ENCODE measurements around the gene CCDC142. TPM values are rescaled to one million over a fixed set of nuclear protein-coding genes. Genes with fewer than 3 reads are reported as not detected.

CCDC142 gene
- total and polyA plus RNA-seq, 2 experiments from 2014 or later: 5.1 to 12.3 TPM

- Histone ChIP-seq H3K4me2 (no peak overlapping the region), H3K79me2 (replicated peaks; ENCODE audit: insufficient read depth) (no peaks in the 10 kb centered on the region), H3K36me3 (ENCODE audit: insufficient read depth) (no peaks in the 10 kb centered on the region), H3K4me1 (ENCODE audit: insufficient read depth) (peaks cover 7% of the 10 kb centered on the region; the same call in 1 of the 2 replicates), H4K20me1 (replicated peaks; ENCODE audit: insufficient read depth) (no peaks in the 10 kb centered on the region), H3F3A (replicated peaks; ENCODE audit: low read depth) (peaks cover 13% of the 10 kb centered on the region), H3K9me2 (ENCODE audit: insufficient read depth) (no peaks in the 10 kb centered on the region), H3K27me3 (ENCODE audit: insufficient read depth) (no peaks in the 10 kb centered on the region), H3K4me3 (no peak overlapping the region), H2AFZ (no peak overlapping the region), H3K27ac (ENCODE audit: low read depth) (no peak overlapping the region)
- peak; percentile 52 to 77 for TF ChIP-seq CTCF (conservative IDR thresholded peaks at IDR 0.05; ENCODE audit: low read depth in 2 of 2)
- no peak for TF ChIP-seq ETS1 (IDR thresholded peaks at IDR 0.05)
- Mint-ChIP-seq H3K27ac (no peak overlapping the region), H3K27me3 (ENCODE audit: insufficient read depth, low read depth, poor library complexity) (peaks cover 12% of the 10 kb centered on the region), H3K4me3 (no peak overlapping the region), H3K4me1 (peaks cover 2% of the 10 kb centered on the region; the same call in 1 of the 3 replicates), H3K9me3 (no peaks in the 10 kb centered on the region; the same call in 2 of the 3 replicates), H3K36me3 (ENCODE audit: low read depth) (peaks cover 24% of the 10 kb centered on the region)
- DNase-seq (ENCODE audit: low spot score): peak; percentile 70
- ATAC-seq: peak; percentile 22
These were observed 7.9 kb downstream of the CCDC142 start for GRCh38 chr2:74474899-74475298.

GRCh38 chr2:74474481-74474880, 8.3 kb downstream of the CCDC142 start:
- H3K27ac Mint-ChIP-seq: no peak overlapping the region
- Histone ChIP-seq H3K9me2 (ENCODE audit: insufficient read depth) (no peaks in the 10 kb centered on the region), H2AFZ (no peak overlapping the region), H3K27me3 (ENCODE audit: insufficient read depth) (no peaks in the 10 kb centered on the region), H3K4me2 (no peak overlapping the region), H3K79me2 (replicated peaks; ENCODE audit: insufficient read depth) (no peaks in the 10 kb centered on the region), H3K4me3 (no peak overlapping the region), H3F3A (replicated peaks; ENCODE audit: low read depth) (peaks cover 13% of the 10 kb centered on the region), H3K36me3 (ENCODE audit: insufficient read depth) (no peaks in the 10 kb centered on the region), H3K27ac (ENCODE audit: low read depth) (no peak overlapping the region), H3K4me1 (ENCODE audit: insufficient read depth) (peaks cover 7% of the 10 kb centered on the region; the same call in 1 of the 2 replicates), H4K20me1 (replicated peaks; ENCODE audit: insufficient read depth) (no peaks in the 10 kb centered on the region)
- DNase-seq (ENCODE audit: low spot score) (no peak), ATAC-seq (no peak)
- H3K4me1 Mint-ChIP-seq: peaks cover 2% of the 10 kb centered on the region; the same call in 1 of the 3 replicates
- peaks cover 23% of the 10 kb centered on the region for H3K36me3 Mint-ChIP-seq (ENCODE audit: low read depth)
- H3K27me3 Mint-ChIP-seq (ENCODE audit: insufficient read depth, low read depth, poor library complexity): peaks cover 12% of the 10 kb centered on the region
- TF ChIP-seq EZH2 (IDR thresholded peaks at IDR 0.05; ENCODE audit: low read depth, unreplicated experiment) (no peak), ZNF114 (CRISPR knock-in tag; IDR thresholded peaks at IDR 0.05) (no peak), ZNF331 (CRISPR knock-in tag; IDR thresholded peaks at IDR 0.05; ENCODE audit: low read depth) (no peak), ZNF462 (CRISPR knock-in tag; IDR thresholded peaks at IDR 0.05) (no peak), STAT1 (IDR thresholded peaks at IDR 0.05; ENCODE audit: unreplicated experiment) (no peak), JUNB (IDR thresholded peaks at IDR 0.05; ENCODE audit: unreplicated experiment) (no peak), POLR2AphosphoS5 (IDR thresholded peaks at IDR 0.05; ENCODE audit: low read depth) (no peak), NANOG (IDR thresholded peaks at IDR 0.05; ENCODE audit: borderline replicate concordance) (no peak), ETS1 (IDR thresholded peaks at IDR 0.05) (no peak)
- no peak overlapping the region; the same call in 2 of the 3 replicates for H3K4me3 Mint-ChIP-seq
- H3K9me3 Mint-ChIP-seq: no peaks in the 10 kb centered on the region; the same call in 2 of the 3 replicates

Data from GM23338 (cell line).